ENCODE data around the gene THG1L.

THG1L gene

GRCh38 chr5:157761690-157762621, 30.7 kb downstream of the THG1L start:
- peak; percentile 69 for DNase-seq

DNA sequence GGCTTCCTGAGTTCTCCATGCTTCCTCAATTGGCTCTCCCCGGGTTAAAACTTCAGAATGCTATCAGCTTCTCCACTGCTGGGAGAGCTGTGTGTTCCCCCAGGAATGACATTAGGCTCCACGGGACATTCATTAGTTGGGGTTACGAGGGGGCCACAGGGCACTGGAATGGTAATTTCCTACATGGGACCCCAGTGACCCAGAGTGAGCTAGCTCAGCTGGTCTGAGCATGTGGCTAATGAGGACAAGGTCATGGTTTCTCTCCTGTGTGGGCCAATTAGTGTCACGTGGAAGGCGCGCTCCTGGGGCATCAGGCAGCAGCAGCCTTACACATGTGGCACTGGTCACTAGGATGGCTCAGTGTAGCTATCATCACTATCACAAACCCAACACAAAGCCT, 33.3 kb downstream of the THG1L start:
- DNase-seq: no peak

- DNase-seq: no peak
These were observed 35.2 kb downstream of the THG1L start for GRCh38 chr5:157766442-157766841.

DNA sequence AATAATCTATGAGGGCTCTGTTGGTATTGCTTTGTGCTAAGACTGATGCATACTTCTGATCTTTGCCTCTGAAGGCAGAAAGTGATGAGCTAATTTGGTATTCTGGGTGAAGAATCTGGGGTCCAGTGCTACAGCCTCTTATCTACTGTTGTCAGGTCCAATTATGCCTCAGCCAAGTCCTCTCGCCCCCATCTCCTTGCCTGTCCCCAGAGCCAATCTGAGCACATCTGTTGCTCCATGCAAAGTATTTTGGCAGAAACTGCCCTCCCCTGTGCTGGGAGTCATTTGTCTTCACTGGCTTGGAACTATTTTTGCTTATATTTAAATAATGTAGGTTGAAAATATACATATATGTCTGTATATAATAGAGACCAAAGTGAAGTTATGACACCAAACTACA, 35.7 kb downstream of the THG1L start:
- DNase-seq: no peak

DNA sequence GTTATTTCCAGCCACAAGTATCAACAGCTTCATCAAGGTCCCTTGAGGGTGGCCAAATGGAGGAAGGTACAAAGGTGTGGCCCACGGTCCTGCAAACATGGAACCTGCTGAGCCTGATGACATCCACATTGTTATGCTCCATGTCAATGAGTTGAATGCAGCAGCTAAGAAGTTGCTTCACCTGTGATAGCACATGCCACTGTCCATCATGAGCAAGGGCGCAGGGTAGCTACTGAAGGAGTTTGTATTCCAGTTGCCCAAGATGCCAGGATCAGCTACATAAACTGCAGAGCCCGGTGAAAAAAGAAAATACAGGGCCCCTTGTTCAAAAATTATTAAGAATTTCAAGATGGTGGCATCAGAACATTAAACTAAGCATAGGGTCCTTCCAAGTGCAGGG, 36.5 kb downstream of the THG1L start:
- DNase-seq: no peak

- DNase-seq: no peak
These were observed 39.4 kb downstream of the THG1L start for GRCh38 chr5:157770665-157771064.

- DNase-seq: no peak
These were observed 40.9 kb downstream of the THG1L start for GRCh38 chr5:157772127-157772526.

DNA sequence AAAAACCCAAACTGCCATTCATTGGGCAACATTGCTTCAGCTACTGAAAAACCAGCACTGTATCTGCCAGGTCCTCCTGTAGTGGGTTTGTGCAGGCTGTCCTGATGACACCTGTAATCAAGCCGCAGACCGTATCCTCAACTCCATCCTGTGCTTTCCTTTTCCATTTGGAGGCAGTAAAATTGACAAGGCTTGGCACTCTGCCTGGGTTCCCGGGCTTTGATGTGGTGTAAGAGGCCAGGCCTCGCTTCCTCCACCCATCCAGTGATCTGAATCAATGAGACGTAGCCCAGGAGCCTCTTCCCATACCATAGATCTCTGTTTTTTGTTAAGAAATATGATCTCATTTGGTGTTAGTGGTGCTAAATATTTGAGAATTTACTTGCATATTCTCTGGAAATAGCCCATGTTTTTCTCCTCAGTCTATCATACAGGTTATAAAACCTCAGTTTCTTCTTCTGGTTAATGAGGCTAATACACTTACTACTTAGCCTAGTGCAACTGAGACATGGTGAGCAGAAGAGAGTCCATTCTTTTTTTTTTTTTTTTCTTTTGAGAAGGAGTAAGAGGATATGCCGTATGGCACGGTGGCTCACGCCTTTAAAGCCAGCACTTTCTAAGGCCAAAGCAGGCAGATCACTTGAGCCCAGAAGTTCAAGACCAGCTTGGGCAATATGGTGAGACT, 47.0 kb downstream of the THG1L start:
- no peak for DNase-seq

DNA sequence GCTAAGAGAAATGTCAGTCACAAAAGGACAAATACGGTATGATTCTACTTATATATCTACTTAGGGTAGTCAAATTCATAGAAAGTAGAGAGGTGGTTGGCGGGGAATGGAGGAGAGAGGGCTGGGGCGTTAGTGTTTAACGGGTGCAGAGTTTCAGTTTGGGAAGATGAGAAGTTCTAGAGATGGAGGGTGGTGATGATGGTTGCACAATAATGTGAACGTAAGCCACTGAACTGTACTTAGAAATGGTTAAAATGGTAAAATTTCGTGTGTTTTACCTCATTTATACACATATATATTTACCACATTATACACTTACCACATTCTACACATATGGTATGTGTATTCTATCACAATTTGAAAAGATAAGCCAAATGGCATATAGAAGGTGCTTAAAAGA, 48.0 kb downstream of the THG1L start:
- no peak for DNase-seq

GRCh38 chr5:157785801-157786200, 54.6 kb downstream of the THG1L start:
- no peak for DNase-seq

Data from RPMI8226 (cell line).